Thyroid gland (tissue), 4 donors: Measurements from ENCODE around the gene WDR27.

Experiments used
- CTCF ChIP-seq, 6 experiments: fragments of 200-600 bp in 3 of 6; fragments of 450-650 bp in 3 of 6; sonication (generic) in 3 of 6; IDR thresholded peaks; one replicate each; pipeline ENCODE4 v1.5.1; 2016 to 2019; ENCODE audit warnings: antibody characterized with exemption in 6 of 6, mild to moderate bottlenecking in 2 of 6, inconsistent platforms in 1 of 6, moderate library complexity in 1 of 6
- POLR2A ChIP-seq, 2 donors: fragments of 450-650 bp; IDR thresholded peaks; one replicate each; pipeline ENCODE4 v1.6.1; 2017; ENCODE audit warnings: antibody characterized with exemption in 2 of 2, mild to moderate bottlenecking in 2 of 2, moderate library complexity in 1 of 2

- TF ChIP-seq CTCF (IDR thresholded peaks at IDR 0.05) (no peak), POLR2A (IDR thresholded peaks at IDR 0.05) (no peak)
Observed at GRCh38 chr6:169502445-169502844, 199.4 kb downstream of the WDR27 start.
